Measurements from ENCODE around the gene PALLD. TPM values are rescaled to one million over a fixed set of nuclear protein-coding genes. Genes with fewer than 3 reads are reported as not detected.

The PALLD gene
- polyA plus RNA-seq, 3 donors, result 6.1 to 11.8 (median 9.9) TPM

DNA sequence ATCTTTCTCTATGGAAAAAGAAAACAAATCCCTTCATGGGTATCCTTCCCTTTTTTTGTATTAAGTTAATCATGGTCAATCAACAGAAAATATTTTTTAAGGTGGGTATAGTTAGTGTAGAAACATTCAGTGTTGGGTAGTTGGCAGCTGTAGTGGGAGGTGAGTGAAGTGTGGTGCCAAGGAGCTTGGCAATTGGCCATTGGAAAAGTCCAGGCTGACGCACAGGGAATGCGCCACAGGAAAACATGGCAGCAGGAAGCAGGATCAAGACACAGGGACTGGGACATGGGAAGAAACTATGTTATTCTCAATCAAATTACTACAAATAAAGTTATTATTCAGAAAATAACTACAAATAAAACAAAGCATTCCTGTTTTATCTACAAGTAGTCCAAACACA is 20.0 kb downstream of the PALLD start:
- Mint-ChIP-seq H3K27ac (no peak overlapping the region), H3K27me3 (ENCODE audit: low read depth in 3 of 3) (peaks cover 0 to 2% (median 0%) of the 10 kb centered on the region in 3 donors), H3K4me3 (no peak overlapping the region), H3K9me3 (peaks cover 0 to 1% (median 0%) of the 10 kb centered on the region in 7 donors), H3K4me1 (peaks cover 7% of the 10 kb centered on the region), H3K36me3 (no peaks in the 10 kb centered on the region)
- no peak overlapping the region for H3K9ac ChIP-seq (ENCODE audit: insufficient read depth, low read length, poor library complexity, severe bottlenecking)
- no peaks in the 10 kb centered on the region for H3K79me2 ChIP-seq (ENCODE audit: insufficient read depth, low read length)
- intact Hi-C loops (cut with micrococcal nuclease), result loop anchor here in 1 of 2 donors (10.0 kb wide), 1 partner anchor 398 kb away; no protein-coding TSS in a partner anchor
- no peaks in the 10 kb centered on the region for H3K4me1 ChIP-seq (ENCODE audit: control insufficient read depth in 1 of 2, insufficient read depth in 2 of 2, low read length in 2 of 2)
- no peak overlapping the region for H3K4me2 ChIP-seq (replicated peaks; ENCODE audit: extremely low read depth, low read length, poor library complexity, severe bottlenecking)
- DNase-seq, result no peak
- H2AFZ ChIP-seq (ENCODE audit: insufficient read depth, low read depth, low read length, poor library complexity, severe bottlenecking), result no peak overlapping the region
- H4K20me1 ChIP-seq (ENCODE audit: insufficient read depth, low read length), result no peaks in the 10 kb centered on the region
- TF ChIP-seq, protein P1, sequence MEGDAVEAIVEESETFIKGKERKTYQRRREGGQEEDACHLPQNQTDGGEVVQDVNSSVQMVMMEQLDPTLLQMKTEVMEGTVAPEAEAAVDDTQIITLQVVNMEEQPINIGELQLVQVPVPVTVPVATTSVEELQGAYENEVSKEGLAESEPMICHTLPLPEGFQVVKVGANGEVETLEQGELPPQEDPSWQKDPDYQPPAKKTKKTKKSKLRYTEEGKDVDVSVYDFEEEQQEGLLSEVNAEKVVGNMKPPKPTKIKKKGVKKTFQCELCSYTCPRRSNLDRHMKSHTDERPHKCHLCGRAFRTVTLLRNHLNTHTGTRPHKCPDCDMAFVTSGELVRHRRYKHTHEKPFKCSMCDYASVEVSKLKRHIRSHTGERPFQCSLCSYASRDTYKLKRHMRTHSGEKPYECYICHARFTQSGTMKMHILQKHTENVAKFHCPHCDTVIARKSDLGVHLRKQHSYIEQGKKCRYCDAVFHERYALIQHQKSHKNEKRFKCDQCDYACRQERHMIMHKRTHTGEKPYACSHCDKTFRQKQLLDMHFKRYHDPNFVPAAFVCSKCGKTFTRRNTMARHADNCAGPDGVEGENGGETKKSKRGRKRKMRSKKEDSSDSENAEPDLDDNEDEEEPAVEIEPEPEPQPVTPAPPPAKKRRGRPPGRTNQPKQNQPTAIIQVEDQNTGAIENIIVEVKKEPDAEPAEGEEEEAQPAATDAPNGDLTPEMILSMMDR (IDR thresholded peaks at IDR 0.05), result no peak
- no peak overlapping the region for H3K27ac ChIP-seq (ENCODE audit: low read depth in 1 of 2, low read length in 2 of 2)
- H3K27me3 ChIP-seq (ENCODE audit: control insufficient read depth in 2 of 2, insufficient read depth in 2 of 2, low read length in 2 of 2), result no peaks in the 10 kb centered on the region
- H3K4me3 ChIP-seq (replicated peaks in 1 of 3; ENCODE audit: low read depth in 2 of 3, low read length in 3 of 3), result no peak overlapping the region
- no peaks in the 10 kb centered on the region for H3K36me3 ChIP-seq (replicated peaks in 1 of 2; ENCODE audit: control insufficient read depth in 1 of 2, insufficient read depth in 2 of 2, low read length in 2 of 2)
- no peaks in the 10 kb centered on the region for H3K9me3 ChIP-seq (replicated peaks in 1 of 2; ENCODE audit: control insufficient read depth in 1 of 2, insufficient read depth in 1 of 2, low read length in 2 of 2)
- WGBS (ENCODE audit: insufficient coverage), result 100% methylated on average over 2 of the region's 2 CpGs

DNA sequence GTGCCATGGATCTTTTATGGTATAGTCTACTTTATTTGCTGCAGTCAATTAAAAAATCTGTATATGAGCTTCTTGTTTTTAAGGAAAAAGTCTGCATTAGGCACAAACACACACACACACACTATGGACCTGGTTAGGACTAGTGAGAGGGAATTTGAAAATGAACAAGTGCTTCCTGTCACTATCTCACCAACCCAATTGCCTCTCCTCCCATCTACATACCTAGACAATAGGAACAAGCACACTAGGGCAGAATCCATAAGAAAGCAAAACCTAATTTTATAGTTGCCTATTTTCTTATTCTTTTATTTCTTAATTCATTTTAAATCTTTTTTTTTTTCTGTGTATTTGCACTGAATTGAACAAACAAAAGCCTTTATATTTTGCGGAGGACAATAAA is 22.7 kb downstream of the PALLD start:
- no peaks in the 10 kb centered on the region for H3K79me2 ChIP-seq (ENCODE audit: insufficient read depth, low read length)
- Mint-ChIP-seq H3K27me3 (ENCODE audit: low read depth in 3 of 3) (peaks cover 0 to 2% (median 0%) of the 10 kb centered on the region in 3 donors), H3K4me1 (no peaks in the 10 kb centered on the region), H3K4me3 (no peak overlapping the region), H3K36me3 (no peaks in the 10 kb centered on the region), H3K27ac (no peak overlapping the region), H3K9me3 (no peaks in the 10 kb centered on the region)
- H3K4me3 ChIP-seq (replicated peaks in 1 of 3; ENCODE audit: low read depth in 2 of 3, low read length in 3 of 3), result no peak overlapping the region
- H3K4me1 ChIP-seq (ENCODE audit: control insufficient read depth in 1 of 2, insufficient read depth in 2 of 2, low read length in 2 of 2), result no peaks in the 10 kb centered on the region
- H3K9me3 ChIP-seq (replicated peaks in 1 of 2; ENCODE audit: control insufficient read depth in 1 of 2, insufficient read depth in 1 of 2, low read length in 2 of 2), result no peaks in the 10 kb centered on the region
- H3K4me2 ChIP-seq (replicated peaks; ENCODE audit: extremely low read depth, low read length, poor library complexity, severe bottlenecking), result no peak overlapping the region
- H3K27me3 ChIP-seq (ENCODE audit: control insufficient read depth in 2 of 2, insufficient read depth in 2 of 2, low read length in 2 of 2), result no peaks in the 10 kb centered on the region
- no CpG with 5 or more reads among the region's 1 CpG for WGBS (ENCODE audit: insufficient coverage)
- no peak overlapping the region for H2AFZ ChIP-seq (ENCODE audit: insufficient read depth, low read depth, low read length, poor library complexity, severe bottlenecking)
- H3K27ac ChIP-seq (ENCODE audit: low read depth in 1 of 2, low read length in 2 of 2), result no peak overlapping the region
- H3K36me3 ChIP-seq (replicated peaks in 1 of 2; ENCODE audit: control insufficient read depth in 1 of 2, insufficient read depth in 2 of 2, low read length in 2 of 2), result no peaks in the 10 kb centered on the region
- DNase-seq, result no peak
- intact Hi-C loops (cut with micrococcal nuclease), result loop anchor here in 1 of 2 donors (10.0 kb wide), 1 partner anchor 395 kb away; no protein-coding TSS in a partner anchor
- H3K9ac ChIP-seq (ENCODE audit: insufficient read depth, low read length, poor library complexity, severe bottlenecking), result no peak overlapping the region
- TF ChIP-seq, protein P1 (IDR thresholded peaks at IDR 0.05), result no peak
- no peaks in the 10 kb centered on the region for H4K20me1 ChIP-seq (ENCODE audit: insufficient read depth, low read length)

All from CD14-positive monocyte (primary cell).